GM21367 (cell line): Measurements from ENCODE around the gene CLIC4.
A peak's percentile ranks its signal among the peaks of the same experiment; 100 is the strongest.
"Not testable (repeated sequence)": the region's sequence is repeated elsewhere in the genome, so short reads cannot be mapped to it uniquely, and the experiment has no call there.

Experiments
- ATAC-seq: cut with Tn5 transposase; IDR thresholded peaks from one replicate; pipeline ENCODE4 v1.9.1; 2021; ENCODE audit not compliant: unreplicated experiment

Gene CLIC4

DNA sequence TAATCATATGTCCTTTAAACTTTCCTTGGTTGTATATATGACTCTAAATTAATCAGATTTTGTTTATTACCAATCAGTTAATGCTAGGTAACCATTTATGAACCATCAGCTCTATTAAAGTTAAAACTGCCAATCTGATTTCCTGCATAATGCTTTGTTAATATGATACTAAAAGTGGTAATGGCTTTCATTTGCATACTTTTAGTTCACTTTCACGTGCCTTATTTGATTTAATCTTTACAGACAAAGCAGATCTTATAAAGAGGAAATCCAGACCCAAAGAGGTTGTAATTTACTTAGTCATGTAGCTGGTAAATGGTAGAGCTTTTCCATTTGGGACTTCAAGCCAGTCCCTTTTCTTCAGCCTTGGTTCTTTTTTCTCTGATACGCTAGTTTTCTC lies 61.3 kb downstream of the CLIC4 start:
- ATAC-seq, result no peak

DNA sequence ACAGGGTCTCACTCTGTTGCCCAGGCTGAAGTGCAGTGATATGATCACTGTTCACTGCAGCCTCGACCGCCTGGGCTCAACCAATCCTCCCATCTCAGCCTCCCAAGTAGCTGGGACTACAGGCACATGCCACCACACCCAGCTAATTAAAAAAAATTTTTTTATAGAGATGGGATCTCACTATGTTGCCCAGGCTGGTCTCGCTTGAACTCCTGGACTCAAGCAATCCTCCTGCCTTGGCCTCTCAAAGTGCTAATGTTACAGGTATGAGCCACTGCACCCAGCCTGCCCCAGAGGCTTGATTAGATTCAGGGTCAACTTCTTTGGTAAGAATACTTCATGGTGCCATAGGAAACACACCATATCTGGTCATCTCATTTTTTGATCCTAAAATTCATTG lies 66.2 kb downstream of the CLIC4 start:
- not testable (repeated sequence) for ATAC-seq

DNA sequence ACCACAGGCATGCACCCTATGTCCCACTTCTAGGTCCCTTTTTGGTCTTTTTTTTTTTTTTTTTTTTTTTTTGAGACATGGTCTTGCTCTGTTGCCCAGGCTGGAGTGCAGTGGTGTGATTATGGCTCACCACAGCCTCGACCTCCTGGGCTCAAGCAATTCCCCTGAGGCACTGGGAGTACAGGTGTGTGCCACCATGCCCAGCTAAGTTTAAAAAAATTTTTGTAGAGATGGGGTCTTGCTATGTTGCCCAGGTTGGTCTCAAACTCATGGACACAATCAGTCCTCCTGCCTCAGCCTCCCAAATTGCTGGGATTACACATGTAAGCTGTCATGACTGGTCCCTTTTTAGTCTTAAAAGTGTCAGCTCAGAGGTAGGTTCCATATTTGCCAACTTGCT lies 75.0 kb downstream of the CLIC4 start:
- not testable (repeated sequence) for ATAC-seq

DNA sequence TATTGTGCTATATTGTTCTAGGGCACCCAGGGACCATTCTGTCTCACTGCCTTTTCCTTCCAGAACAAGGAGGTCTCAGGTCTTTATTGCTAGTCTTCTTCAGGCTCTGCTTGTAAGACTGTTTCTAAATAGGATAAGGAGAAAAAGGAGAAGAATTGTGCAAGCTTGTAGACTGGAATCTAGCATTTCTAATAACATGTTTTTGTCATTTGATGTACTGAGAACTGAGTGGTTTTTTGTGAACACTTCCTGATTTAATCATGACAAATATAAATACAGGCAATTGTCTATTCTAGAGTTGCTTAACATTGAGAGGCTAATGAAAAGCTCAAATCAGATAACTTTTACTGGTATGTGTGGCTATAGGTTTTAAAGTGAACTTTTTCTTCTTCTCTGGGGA lies 77.6 kb downstream of the CLIC4 start:
- no peak for ATAC-seq

DNA sequence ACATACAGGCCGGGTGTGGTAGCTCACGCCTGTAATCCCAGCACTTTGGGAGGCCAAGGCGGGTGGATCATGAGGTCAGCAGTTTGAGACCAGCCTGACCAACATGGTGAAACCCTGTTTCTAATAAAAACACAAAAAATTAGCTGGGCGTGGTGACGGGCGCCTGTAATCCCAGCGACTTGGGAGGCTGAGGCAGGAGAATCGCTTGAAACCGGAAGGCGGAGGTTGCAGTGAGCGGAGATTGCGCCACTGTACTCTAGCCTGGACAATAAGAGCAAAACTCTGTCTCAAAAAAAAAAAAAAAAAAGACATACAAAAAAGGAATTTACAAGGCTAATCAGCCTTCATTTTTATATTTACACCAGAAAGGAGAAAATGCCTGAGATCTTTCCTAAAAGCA lies 78.2 kb downstream of the CLIC4 start:
- ATAC-seq, result not testable (repeated sequence)

DNA sequence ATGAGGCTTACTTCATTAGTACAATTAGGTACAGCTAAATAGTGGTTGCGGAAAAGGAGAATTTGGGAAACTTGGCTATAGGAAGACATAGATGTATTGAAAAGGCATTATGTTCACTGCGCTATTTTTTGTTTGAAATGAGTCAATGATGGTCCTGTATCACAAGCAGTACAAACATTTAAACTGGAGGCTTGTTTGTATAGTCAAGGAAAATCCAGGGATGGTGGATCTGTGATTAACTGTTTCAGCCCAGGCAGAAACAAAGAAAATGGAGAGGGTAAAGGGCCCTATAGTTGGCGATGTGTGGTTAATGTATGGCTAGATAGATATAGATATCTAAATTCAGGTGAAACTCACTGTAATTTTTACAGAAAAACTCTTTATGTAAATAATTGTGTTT lies 79.9 kb downstream of the CLIC4 start:
- ATAC-seq, result no peak

DNA sequence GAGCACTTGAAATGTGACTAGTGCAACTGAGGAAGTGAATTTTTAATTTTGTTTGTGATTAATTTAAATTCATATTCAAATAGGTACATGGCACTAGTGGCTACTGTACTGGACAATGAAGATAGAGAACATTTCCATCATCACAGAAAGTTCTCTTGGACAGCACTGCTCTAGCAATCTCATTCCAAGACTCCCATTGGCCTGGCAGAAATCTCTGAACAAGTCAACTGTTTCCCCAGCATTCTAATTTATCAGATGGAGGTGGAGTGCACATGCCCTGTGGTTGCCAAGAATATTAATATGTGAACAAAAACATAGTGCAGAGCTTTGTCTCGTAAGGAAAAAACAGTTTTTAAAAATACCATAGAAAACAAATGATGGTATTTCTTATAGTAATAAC lies 81.3 kb downstream of the CLIC4 start:
- no peak for ATAC-seq

DNA sequence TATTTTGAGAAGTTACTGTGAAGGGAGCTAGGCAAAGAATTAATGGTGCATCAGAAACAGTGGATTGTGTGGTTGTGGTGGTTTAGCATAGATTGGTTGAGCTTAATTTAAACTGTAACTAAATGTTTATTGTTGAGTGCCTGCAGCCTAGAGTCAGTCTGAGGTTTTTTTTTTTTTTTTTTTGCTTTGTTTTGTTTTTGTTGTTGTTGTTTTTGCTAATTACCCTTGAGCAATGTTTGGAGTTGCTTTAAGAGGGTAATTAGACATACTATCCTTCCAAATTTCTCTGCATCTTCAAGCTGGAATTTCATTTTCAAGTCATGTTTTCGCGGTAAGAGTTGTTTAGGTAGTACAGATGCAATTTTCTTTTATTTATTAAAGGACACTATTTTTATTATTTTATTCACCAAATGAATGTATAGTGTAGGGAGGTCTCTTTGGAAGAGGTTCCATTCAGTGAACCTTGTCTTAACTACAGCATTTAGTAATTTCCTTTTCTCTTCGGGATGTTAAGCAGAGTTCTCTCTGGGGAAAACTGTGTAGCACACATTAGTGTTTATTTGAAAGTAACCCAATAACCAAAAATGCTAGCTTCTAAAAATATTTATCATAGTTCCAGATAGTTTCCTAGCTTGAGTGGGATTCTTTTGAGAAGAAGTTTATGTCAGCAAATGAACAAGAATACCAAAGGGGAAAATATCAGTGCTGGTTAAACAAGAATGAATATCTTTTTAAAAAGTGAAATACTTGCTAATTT lies 82.3 kb downstream of the CLIC4 start:
- no peak for ATAC-seq

DNA sequence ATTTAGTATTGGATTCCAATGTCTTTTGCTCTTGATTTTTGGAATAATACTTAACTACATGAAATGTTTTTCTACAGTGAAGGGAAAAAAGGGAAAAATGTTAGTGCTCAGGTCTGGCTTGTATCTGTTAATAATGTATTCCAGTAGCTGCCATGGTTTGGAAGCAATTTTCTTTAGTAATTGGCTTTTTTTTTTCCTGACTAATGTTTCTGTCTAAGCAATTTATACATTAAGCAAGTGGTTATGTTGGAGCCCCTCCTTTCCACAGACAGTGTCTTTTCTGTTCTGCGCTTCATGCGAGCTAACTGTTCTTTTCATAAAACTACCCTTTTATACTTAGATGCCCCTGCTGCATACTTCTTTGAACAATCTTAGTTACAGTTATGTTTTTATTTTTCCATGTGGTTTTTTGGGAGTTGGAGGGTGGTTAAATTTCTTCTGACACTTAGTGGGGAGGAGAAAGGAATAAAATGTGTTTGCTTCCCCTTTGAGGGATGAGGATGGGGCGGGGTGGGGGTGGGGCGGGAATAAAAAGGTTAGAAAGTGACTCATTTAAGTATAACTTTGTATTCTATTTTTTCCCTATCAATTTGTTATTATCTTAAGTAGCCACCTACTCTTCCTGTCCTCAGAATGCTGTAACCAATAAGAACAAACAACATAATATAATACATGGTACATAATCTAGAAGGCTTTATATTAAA lies 83.1 kb downstream of the CLIC4 start:
- no peak for ATAC-seq

DNA sequence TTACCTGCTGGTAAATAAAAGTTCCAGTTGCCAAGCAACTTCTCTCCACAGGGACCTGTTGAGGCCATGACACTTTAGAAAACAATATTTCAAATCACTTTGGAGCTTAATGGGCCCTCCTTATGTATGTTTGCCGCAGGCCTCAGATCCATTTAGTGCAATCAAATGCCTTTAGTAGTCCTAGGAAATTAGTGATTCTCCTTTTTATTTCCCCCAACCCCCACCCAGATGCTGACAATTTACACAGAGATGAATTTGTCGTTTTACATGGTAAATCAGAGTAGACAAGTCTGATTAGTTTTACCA lies 83.6 kb downstream of the CLIC4 start:
- ATAC-seq, result no peak

DNA sequence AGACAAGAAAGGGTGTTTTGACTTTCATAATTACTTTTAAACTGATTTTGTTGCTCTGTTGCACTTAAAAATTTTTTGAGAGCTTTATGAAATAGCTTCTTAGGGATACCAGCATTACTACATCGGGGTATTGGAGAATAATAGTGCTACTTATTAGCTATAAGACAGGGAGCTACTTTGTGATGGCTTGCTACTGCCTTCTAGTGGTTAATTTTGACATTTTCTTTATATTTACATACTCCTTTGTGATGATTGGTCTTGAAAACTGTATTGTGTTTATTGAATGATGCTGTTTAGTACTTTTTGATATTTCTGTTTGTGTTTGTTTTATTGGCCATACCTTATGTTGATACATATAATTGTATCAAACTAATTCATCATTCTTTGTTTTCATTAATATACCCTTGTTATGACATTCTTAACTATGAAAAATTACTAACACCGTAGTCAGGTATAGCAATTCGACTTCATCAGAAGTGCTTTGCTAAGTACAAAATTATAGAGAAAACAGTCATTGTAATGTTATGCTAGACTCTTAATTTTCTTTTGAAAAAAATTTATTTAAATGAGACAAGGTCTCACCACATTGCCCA lies 85.5 kb downstream of the CLIC4 start:
- no peak for ATAC-seq

DNA sequence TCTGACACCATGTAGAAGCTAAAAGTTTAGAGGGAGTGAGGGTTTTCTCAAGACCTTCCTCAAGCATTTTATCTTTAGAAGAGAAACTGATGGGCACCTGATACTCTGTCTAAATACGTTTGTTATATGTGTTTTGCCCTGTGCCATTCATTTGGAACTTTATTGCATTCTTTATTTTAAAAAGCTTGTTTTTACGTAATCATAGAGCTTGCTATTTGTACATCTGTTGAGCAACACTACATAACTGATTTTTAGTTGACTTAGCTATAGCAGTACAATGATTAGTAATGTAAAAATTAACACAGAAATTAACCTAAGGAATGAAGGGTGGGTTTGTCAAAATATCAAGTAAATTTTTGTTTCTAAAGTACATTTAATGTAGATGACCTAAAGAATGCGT lies 96.3 kb downstream of the CLIC4 start:
- ATAC-seq, result no peak

DNA sequence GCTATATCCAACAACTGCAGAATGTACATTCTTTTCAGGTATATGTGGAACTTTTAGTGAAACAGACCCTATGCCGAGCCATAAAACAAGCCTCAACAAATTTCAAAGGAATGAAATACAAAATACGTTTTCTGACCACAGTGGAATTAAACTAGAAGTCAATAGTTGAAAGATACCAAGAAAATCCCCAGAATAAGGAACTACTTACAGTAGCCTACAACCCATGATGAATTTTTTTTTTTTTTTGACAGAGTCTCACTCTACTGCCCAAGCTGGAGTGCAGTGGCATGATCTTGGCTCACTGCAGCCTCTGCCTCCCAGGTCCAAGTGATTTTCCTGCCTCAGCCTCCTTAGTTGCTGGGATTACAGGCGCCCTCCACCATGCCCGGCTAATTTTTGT lies 101.4 kb downstream of the CLIC4 start:
- ATAC-seq, result no peak

DNA sequence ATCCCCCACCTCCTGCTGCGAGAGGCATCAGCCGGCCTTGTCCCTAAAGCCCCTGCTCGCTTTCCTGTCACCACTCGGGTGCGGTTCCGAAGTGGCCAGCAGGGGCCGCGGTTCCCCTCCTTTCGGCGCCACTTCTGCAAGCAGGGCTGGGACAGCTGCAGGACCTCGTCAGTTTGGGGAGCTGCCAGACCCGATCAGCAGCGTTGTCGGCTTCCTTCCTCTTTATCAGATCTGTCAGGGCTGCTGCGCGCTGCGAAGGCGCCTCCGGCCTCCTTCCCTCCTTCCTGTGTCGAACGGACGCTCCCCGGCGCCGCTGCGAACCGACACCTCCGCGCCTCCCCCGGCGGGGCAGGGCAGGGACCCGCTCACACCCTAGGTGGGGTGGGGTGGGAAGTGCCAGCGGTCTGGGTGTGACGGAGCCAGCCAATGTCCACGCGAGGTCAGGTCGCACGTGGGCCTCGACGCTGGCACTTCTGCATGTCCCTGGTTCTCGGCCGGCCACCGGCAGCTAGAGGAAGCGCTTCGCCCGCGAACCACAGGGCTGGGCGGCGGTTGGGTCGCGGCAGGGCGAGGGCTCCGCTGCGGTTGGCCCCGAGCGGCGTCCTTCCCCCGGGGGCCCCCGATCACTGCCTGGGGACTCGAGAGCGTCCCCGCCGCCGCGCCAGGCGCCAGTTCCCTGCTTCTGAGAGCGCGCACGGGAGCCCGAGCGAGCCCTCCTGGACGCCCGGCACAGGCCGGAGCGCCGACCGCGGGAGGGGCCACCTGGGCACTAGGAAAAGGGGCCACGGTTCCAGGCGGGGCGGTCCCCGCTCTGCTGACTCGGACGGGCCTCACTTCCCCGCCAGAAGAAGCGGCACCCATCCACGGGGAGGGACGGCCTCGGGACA lies 103.0 kb downstream of the CLIC4 start:
- peak; percentile 71 for ATAC-seq

DNA sequence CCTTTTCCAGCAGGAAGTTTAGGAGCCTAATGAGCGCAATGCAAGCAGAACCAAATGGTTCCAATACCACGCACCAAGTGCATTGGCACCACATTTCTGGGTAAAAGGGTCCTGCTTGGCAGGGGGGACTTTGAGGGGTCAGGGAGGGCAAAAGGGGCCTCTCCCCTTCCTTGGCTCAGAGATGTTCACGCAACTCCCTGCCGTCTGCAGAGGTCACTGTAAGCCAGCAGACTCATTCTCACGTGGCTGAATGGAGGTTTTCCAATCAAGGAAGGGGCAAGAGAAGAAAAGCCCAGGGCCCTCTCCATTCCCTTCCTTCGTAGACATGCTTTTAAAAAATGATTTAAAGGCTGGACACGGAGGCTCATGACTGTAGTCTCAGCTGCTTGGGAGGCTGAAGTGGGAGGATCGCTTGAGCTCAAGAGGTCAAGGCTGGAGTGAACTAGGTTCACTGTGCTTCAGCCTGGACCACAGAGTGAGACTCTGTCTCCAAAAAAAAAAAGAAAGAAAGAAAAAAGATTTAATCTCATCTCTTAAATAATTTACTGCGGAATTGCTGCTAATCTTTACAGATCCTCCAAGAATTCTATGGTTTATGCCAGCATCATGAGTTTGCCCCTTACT lies 104.5 kb downstream of the CLIC4 start:
- ATAC-seq, result no peak

DNA sequence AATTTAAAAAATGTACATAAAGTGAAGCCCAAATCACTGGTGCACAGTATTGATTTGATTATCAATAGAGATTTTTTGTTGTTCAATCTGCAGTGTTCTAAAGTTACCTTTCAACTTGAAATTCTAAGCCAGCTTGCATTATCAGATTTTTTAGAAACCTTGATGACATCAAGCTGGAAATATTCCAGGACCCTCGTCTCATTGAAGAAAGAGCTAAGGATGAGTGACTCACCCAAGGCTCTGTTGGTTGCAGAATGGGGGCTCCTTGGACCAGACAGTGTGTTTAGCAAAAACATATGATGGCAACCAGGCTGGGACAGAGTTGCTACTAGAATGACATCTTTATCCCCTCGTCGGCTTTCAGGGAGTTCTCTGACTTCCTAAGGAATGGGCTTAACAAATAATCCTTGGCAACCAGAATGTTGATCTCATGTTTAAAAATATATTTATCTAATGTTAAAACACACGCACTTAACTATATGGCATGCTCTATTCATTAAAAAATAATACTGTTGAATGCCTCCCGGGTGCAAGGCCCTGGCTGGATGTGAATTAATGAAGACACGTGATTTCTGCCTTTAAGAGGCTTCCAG lies 105.2 kb downstream of the CLIC4 start:
- ATAC-seq, result no peak

DNA sequence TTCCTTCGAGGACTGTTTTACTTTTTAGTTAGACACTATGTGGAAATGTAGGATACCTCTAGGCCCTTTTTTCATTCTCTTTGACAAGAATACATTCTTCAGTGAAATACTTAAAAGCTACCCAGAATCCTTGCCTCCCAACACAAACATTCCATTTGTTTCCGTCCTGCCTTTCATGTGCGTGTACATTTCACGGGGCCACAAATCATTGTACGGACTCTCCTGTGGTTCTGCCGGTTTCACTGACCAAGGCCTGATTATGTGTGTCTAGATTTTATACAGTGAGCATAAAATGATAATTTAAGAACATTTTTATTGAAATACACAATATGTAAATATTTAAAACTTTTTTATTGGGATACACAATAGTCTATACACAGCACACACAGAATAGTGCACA lies 108.4 kb downstream of the CLIC4 start:
- no peak for ATAC-seq

DNA sequence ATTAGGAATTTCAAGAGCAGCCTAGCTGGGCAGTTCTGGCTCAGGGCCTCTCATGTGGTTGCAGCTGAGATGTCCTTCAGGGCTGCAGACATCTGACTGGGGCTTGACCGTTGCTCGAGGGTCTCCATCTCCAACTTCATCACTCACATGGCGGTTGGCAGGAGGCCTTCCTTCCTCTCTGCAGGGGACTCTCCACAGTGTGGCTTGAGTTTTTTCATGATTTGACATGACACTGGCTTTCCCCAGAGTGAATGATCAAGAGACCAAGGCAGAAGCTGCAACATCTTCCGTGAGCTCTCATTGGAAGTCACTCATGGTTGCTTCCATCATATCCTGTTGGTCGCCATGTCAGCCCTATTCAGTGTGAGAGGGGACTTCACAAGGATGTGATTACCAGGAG lies 110.2 kb downstream of the CLIC4 start:
- no peak for ATAC-seq

DNA sequence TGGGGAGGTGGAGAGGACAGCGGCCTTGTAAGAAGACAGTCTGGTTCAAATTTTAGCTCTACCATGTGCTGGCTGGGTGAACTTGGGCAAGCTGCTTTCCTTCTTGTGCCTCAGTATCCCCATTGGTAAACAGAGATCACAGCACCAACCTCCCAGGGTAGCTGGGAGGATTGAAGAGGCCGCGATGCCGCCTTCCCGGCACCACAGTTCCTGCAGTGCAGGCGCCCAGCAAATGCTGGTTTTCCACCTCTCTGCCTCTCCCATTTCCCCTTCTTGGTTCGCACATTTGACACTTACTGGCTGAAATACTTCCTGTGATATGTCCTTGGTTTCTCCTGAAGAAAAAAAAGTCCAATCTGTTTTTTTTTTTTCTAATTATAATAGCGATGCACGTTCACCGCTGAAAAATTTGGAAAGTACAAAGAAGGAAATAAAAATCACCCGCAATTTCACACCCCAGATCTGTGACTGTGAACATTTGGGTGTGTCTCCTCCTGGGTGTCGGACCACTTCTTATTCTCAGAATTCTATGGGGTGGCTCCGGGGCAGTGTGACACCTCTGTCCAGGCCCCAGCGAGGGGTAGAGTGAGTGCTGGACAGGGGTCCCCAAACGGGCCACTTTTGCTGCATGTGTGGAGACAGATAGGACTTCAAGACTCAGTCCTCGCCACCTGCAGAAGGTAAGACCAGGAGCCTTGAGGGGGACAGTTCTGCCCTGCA lies 111.7 kb downstream of the CLIC4 start:
- no peak for ATAC-seq

DNA sequence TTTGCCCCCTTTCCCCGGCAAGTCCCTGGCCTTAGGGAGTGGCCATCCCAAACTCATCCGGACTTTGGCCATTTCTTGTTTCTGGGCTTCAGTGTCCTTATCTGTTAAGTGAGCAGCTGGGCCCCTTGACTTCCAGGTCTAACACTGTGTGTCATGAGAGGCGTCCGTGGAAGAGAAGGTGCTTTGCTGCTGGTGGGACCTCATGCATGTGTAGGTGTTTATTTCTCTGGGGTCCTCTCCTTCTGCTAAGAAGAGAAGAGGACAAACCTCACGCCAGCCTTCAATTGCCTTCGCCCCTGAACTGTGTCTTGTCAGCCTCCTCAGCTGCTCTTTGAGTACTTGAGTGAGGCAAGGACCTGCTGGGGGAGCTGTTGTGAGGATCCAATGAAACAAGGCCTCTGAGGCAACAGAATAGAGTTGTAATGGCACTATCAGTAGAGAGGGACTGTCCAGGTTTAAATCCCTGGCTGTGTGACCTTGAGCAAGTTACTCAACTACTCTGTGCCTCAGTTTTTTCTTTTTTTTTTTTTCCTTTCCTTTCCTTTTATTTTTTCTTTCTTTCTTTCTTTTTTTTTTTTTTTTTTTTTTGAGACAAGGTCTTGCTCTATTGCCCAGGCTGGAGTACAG lies 112.4 kb downstream of the CLIC4 start:
- no peak for ATAC-seq
